IMR-90 (cell line): ENCODE data around the gene ESAM. TPM values are rescaled to one million over a fixed set of nuclear protein-coding genes. Genes with fewer than 3 reads are reported as not detected.

ENCODE experiments used
- ATAC-seq: fragments of 200-7000 bp; cut with Tn5 transposase; 2 replicates; pipeline ENCODE4 v1.9.1; 2020; ENCODE audit warnings: low read depth, mild to moderate bottlenecking, moderate library complexity
- BruUV-seq: library from RNA; stranded (reverse); fragments of 400-500 nt; replicated peaks from 2 replicates; lab custom pipeline; 2021; lab: Mats Ljungman, UMichigan
- CTCF ChIA-PET: fragments of 300-600 bp; formaldehyde crosslinking; extraction: SDS; loops from one replicate; lab custom pipeline; 2021; ENCODE audit warnings: antibody characterized with exemption; lab: Yijun Ruan, JAX
- POLR2A ChIA-PET: fragments of 300-600 bp; sonication (Branson Sonifier 250); formaldehyde crosslinking; loops from one replicate; lab custom pipeline; 2022; ENCODE audit warnings: antibody characterized with exemption; ENCODE audit not compliant: unreplicated experiment; lab: Charles Lee
- DNase-seq: peaks from one replicate; pipeline ENCODE4 v3.0.0; 2013
- H2AFZ ChIP-seq: replicated peaks from 2 replicates; pipeline ENCODE3; 2013; ENCODE audit warnings: low read length, mild to moderate bottlenecking; ENCODE audit not compliant: poor library complexity
- H2AK5ac ChIP-seq: 2 replicates; pipeline ENCODE4 v1.6.1; 2013; ENCODE audit warnings: low read depth, low read length, inconsistent platforms
- H2AK9ac ChIP-seq: replicated peaks from 2 replicates; pipeline ENCODE3; 2013; ENCODE audit warnings: mild to moderate bottlenecking, low read depth, low read length, moderate library complexity; ENCODE audit not compliant: poor library complexity
- H2BK120ac ChIP-seq: 2 replicates; pipeline ENCODE4 v1.6.1; 2013; ENCODE audit warnings: low read depth, low read length, inconsistent platforms
- H2BK15ac ChIP-seq: 3 replicates; pipeline ENCODE4 v1.6.1; 2013; ENCODE audit warnings: low read depth, low read length, inconsistent platforms
- H2BK20ac ChIP-seq: 2 replicates; pipeline ENCODE4 v1.6.1; 2013; ENCODE audit warnings: low read depth, mild to moderate bottlenecking, inconsistent platforms, low read length, moderate library complexity
- H2BK5ac ChIP-seq: 2 replicates; pipeline ENCODE4 v1.6.1; 2013; ENCODE audit warnings: mild to moderate bottlenecking, low read depth, low read length, inconsistent platforms; ENCODE audit not compliant: poor library complexity, severe bottlenecking
- H3K14ac ChIP-seq: replicated peaks from 2 replicates; pipeline ENCODE4 v1.6.1; 2013; ENCODE audit warnings: low read depth, low read length, inconsistent platforms
- H3K18ac ChIP-seq: 2 replicates; pipeline ENCODE4 v1.6.1; 2013; ENCODE audit warnings: low read depth, low read length, control low read depth
- H3K23ac ChIP-seq: 2 replicates; pipeline ENCODE4 v1.6.1; 2013; ENCODE audit warnings: low read depth, low read length, inconsistent platforms
- H3K27ac ChIP-seq: 2 replicates; pipeline ENCODE4 v1.5.1; 2013; ENCODE audit warnings: mild to moderate bottlenecking, control low read depth, low read length; ENCODE audit not compliant: insufficient read depth
- H3K27me3 ChIP-seq: 2 replicates; pipeline ENCODE4 v1.6.1; 2013; ENCODE audit warnings: low read length; ENCODE audit not compliant: control insufficient read depth, insufficient read depth
- H3K36me3 ChIP-seq: 2 replicates; pipeline ENCODE4 v1.6.1; 2013; ENCODE audit warnings: low read length, mixed read lengths; ENCODE audit not compliant: control insufficient read depth, insufficient read depth
- H3K4ac ChIP-seq: 2 replicates; pipeline ENCODE4 v1.6.1; 2013; ENCODE audit warnings: low read depth, low read length, inconsistent platforms
- H3K4me1 ChIP-seq: 2 replicates; pipeline ENCODE4 v1.6.1; 2013; ENCODE audit warnings: low read length, mixed read lengths; ENCODE audit not compliant: control insufficient read depth, insufficient read depth
- H3K4me2 ChIP-seq: 2 replicates; pipeline ENCODE4 v1.6.1; 2013; ENCODE audit warnings: low read depth, mild to moderate bottlenecking, control low read depth, low read length, moderate library complexity
- H3K4me3 ChIP-seq: 2 replicates; pipeline ENCODE4 v1.5.1; 2013; ENCODE audit warnings: low read depth, mild to moderate bottlenecking, control low read depth, low read length, moderate library complexity; ENCODE audit not compliant: insufficient read depth
- H3K56ac ChIP-seq: 2 replicates; pipeline ENCODE4 v1.6.1; 2013; ENCODE audit warnings: low read length, inconsistent platforms; ENCODE audit not compliant: insufficient read depth; ENCODE audit errors: extremely low read depth
- H3K79me1 ChIP-seq, 2 experiments: 2 replicates each; pipeline ENCODE4 v1.6.1; 2013; ENCODE audit warnings: low read length in 2 of 2, inconsistent platforms in 1 of 2, low read depth in 1 of 2
- H3K9ac ChIP-seq: 2 replicates; pipeline ENCODE4 v1.6.1; 2013; ENCODE audit warnings: low read depth, low read length, control low read depth
- H3K9me1 ChIP-seq: 2 replicates; pipeline ENCODE4 v1.6.1; 2013; ENCODE audit warnings: low read length, inconsistent platforms; ENCODE audit not compliant: insufficient read depth
- H3K9me3 ChIP-seq: 2 replicates; pipeline ENCODE4 v1.6.1; 2013; ENCODE audit warnings: low read length; ENCODE audit not compliant: control insufficient read depth, insufficient read depth
- H4K20me1 ChIP-seq: 2 replicates; pipeline ENCODE4 v1.6.1; 2013; ENCODE audit warnings: low read length, inconsistent platforms; ENCODE audit not compliant: insufficient read depth
- H4K5ac ChIP-seq: 2 replicates; pipeline ENCODE4 v1.6.1; 2013; ENCODE audit warnings: mild to moderate bottlenecking, low read depth, low read length, control low read depth
- H4K8ac ChIP-seq, 2 experiments: 2 replicates each; pipeline ENCODE4 v1.6.1; 2013; ENCODE audit warnings: low read depth in 2 of 2, low read length in 2 of 2, control low read depth in 1 of 2, inconsistent platforms in 1 of 2
- H4K91ac ChIP-seq: 2 replicates; pipeline ENCODE4 v1.6.1; 2013; ENCODE audit warnings: low read depth, low read length, inconsistent platforms; ENCODE audit not compliant: insufficient read depth
- BHLHE40 ChIP-seq: fragments of 150-350 bp; IDR thresholded peaks from 2 replicates; pipeline ENCODE4 v1.6.1; 2016; ENCODE audit warnings: mild to moderate bottlenecking, low read depth, low read length
- CHD1 ChIP-seq: IDR thresholded peaks from 2 replicates; pipeline ENCODE4 v1.6.1; 2012; ENCODE audit warnings: low read depth, low read length, improper control_type of control experiment
- CTCF ChIP-seq: conservative IDR thresholded peaks from 2 replicates; pipeline ENCODE4 v1.5.1; 2012; ENCODE audit warnings: mild to moderate bottlenecking, low read depth, low read length, improper control_type of control experiment
- ELK1 ChIP-seq: fragments of 150-350 bp; IDR thresholded peaks from 2 replicates; pipeline ENCODE4 v1.6.1; 2016; ENCODE audit warnings: low read depth, mild to moderate bottlenecking, low read length, moderate library complexity, borderline replicate concordance
- FOS ChIP-seq: fragments of 150-350 bp; IDR thresholded peaks from 2 replicates; pipeline ENCODE4 v1.6.1; 2016; ENCODE audit warnings: low read depth, low read length
- MAFK ChIP-seq: IDR thresholded peaks from 2 replicates; pipeline ENCODE4 v1.6.1; 2012; ENCODE audit warnings: low read depth, low read length, improper control_type of control experiment
- MXI1 ChIP-seq: IDR thresholded peaks from 2 replicates; pipeline ENCODE4 v1.6.1; 2012; ENCODE audit warnings: low read depth, mild to moderate bottlenecking, low read length, moderate library complexity, borderline replicate concordance
- NFE2L2 ChIP-seq: fragments of 150-350 bp; IDR thresholded peaks from 2 replicates; pipeline ENCODE4 v1.6.1; 2016; ENCODE audit warnings: low read depth, mild to moderate bottlenecking, low read length
- POLR2A ChIP-seq: IDR thresholded peaks from 2 replicates; pipeline ENCODE4 v1.6.1; 2012; ENCODE audit warnings: mild to moderate bottlenecking, low read depth, low read length
- RCOR1 ChIP-seq: IDR thresholded peaks from 2 replicates; pipeline ENCODE4 v1.6.1; 2012; ENCODE audit warnings: mild to moderate bottlenecking, low read length, improper control_type of control experiment; ENCODE audit not compliant: insufficient replicate concordance
- SMC3 ChIP-seq: fragments of 150-350 bp; IDR thresholded peaks from 2 replicates; pipeline ENCODE4 v1.6.1; 2016; ENCODE audit warnings: low read depth, mild to moderate bottlenecking, antibody characterized with exemption, low read length, moderate library complexity
- WGBS, 2 experiments: methylation state at CpG; one replicate each; pipeline versions ENCODE4 v1.1.5 to v1.1.7; 2013; ENCODE audit warnings: missing lambda C conversion rate in 2 of 2; ENCODE audit not compliant: insufficient read length in 1 of 2; ENCODE audit errors: extremely low coverage in 2 of 2; 5-methylcytosine and 5-hydroxymethylcytosine counted together
- dilution Hi-C: fragments of 300-500 bp; cut with HindIII; formaldehyde crosslinking; loops from one replicate; pipeline ENCODE4 v1.14.3; 2018; ENCODE audit warnings: low sequenced_read_pairs; ENCODE audit not compliant: unreplicated experiment
- in situ Hi-C: fragments of 300-500 bp; cut with MboI; formaldehyde crosslinking; loops from 3 replicates; pipeline ENCODE4 v1.14.3; 2019; ENCODE audit warnings: low sequenced_read_pairs, inconsistent platforms, mixed read lengths
- intact Hi-C: fragments of 100-400 bp; cut with micrococcal nuclease; formaldehyde crosslinking; loops from 2 replicates; pipeline ENCODE4 v1.10.0; 2022
- polyA plus RNA-seq, 3 experiments: library from polyadenylated mRNA; depleted of rRNA; stranded (reverse); fragments of >200 nt; gene quantifications; 2 replicates each; pipeline ENCODE4 v1.2.3, GENCODE V29; 2012; ENCODE audit warnings: low replicate concordance in 1 of 3
- total RNA-seq: library from RNA; depleted of rRNA; stranded (reverse); fragments of >200 nt; gene quantifications from 2 replicates; pipeline ENCODE4 v1.2.3, GENCODE V29; 2012

Gene ESAM
- total and polyA plus RNA-seq, 2 of the 4 experiments (the other 2 are of a cell fraction) = under 0.01 to 0.12 TPM

DNA sequence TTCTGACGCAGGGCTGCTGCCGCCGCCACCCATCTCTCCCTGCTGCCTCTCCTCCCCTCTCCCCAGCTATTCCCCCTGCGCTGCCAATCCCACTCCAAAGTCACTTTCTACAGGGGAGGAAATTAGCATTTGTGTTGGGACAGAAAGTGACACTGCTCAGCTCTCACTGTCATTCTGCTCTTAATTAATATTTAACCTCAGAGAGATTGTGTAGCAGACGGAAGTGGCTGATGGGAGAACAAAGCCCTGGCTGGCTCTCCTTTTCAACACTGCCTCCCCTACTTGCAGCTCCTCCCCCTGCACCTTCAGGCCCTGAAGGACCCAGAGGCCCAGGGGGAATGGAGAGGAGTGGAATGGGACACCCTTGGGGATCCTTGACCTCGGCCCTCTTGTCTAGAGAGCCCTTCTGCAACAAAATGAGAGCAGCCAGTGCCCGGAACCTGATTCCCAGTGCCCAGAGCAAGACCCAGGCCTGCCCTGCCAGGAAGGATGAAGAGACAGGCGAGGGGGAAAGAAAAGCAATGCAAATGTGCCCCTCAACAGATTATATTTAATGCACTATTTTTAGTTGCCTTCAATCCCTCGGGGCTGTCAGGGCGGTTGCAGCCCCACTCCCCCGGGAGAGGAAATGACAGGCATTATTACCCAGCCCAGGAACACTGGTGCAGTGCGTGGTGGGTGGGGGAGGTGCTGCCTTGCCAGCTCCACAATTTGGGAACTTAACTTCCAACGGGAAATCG, 36.9 kb downstream of the ESAM start (continued):
- no peak for TF ChIP-seq RCOR1
- no peak for TF ChIP-seq NFE2L2

DNA sequence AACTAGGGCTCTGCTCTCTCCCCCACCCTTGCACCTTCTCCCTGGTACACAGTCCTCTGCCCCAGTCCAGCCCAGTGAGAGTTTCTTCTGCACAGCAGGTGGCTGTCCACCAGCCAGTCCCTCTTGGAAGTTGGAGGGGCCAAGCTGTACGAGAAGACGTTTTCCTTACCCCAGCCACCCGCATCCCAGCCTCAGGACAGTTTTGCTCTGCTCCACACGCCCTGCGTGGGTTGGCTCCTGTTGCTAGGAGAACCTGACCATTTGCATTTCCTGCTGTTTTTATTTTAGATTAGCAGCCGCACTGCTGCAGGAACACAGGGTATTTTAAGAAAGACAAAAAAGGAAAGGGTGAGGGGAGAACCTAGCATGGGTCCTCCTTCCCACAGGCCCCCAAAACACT, 39.9 kb downstream of the ESAM start:
- in situ Hi-C loops (no loop called here), intact Hi-C loops (no loop called here), dilution Hi-C loops (no loop called here)
- no peak overlapping the region for H3K27ac ChIP-seq
- H2BK20ac ChIP-seq = no peak overlapping the region
- ChIA-PET POLR2A (no interaction called here), CTCF (no interaction called here)
- H2BK120ac ChIP-seq = no peak overlapping the region
- no peaks in the 10 kb centered on the region for H3K36me3 ChIP-seq
- no peaks in the 10 kb centered on the region for H4K20me1 ChIP-seq
- H3K23ac ChIP-seq = no peak overlapping the region
- H3K9me3 ChIP-seq = no peaks in the 10 kb centered on the region
- peaks cover 12% of the 10 kb centered on the region for H3K9me1 ChIP-seq
- peaks cover 36% of the 10 kb centered on the region for H3K27me3 ChIP-seq
- H3K9ac ChIP-seq = no peak overlapping the region
- no peak overlapping the region for H2AFZ ChIP-seq
- no peak overlapping the region for H2BK15ac ChIP-seq
- DNase-seq (no peak), ATAC-seq (no peak)
- H3K4ac ChIP-seq = no peak overlapping the region
- no peak overlapping the region for H2AK5ac ChIP-seq
- BruUV-seq = no TSS peak
- TF ChIP-seq RCOR1 (no peak), CHD1 (no peak), BHLHE40 (no peak), MAFK (no peak), MXI1 (no peak), NFE2L2 (no peak), CTCF (no peak), FOS (no peak), SMC3 (no peak), ELK1 (no peak), POLR2A (no peak)
- H3K18ac ChIP-seq = no peak overlapping the region
- WGBS, 2 experiments = no CpG with 5 or more reads among the region's 6 CpGs
- H3K79me1 ChIP-seq = no peaks in the 10 kb centered on the region
- H4K91ac ChIP-seq = no peak overlapping the region
- peaks cover 6% of the 10 kb centered on the region for H3K4me1 ChIP-seq
- no peak overlapping the region for H2BK5ac ChIP-seq
- no peak overlapping the region for H3K14ac ChIP-seq
- H2AK9ac ChIP-seq = no peak overlapping the region
- no peak overlapping the region for H4K5ac ChIP-seq
- H3K4me3 ChIP-seq = no peak overlapping the region
- no peak overlapping the region for H3K56ac ChIP-seq
- no peak overlapping the region for H4K8ac ChIP-seq
- H3K4me2 ChIP-seq = no peak overlapping the region
